ENCODE data around the gene CDO1.
"Not testable (repeated sequence)": the region's sequence is repeated elsewhere in the genome, so short reads cannot be mapped to it uniquely, and the experiment has no call there.

The CDO1 gene

DNA sequence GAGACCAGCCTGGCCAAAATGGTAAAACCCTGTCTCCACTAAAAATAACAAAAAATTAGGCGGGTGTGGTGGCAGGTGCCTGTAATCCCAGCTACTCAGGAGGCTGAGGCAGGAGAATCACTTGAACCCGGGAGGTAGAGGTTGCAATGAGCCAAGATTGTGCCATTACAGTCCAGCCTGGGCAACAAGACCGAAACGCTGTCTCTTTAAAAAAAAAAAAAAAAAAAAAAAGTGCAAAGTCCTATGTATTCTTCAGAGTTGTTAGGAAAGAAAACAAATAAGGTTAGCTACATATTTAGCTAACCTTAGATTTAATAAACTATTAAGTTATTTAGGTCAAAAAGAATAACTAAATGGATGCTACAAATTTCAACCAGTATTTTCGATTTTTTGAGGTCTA is 13.5 kb upstream of the CDO1 start:
- no peak for DNase-seq (ENCODE audit: low spot score)

- no peak for DNase-seq (ENCODE audit: low spot score)
Measured at GRCh38 chr5:115825948-115826347, 9.5 kb upstream of the CDO1 start.

DNA sequence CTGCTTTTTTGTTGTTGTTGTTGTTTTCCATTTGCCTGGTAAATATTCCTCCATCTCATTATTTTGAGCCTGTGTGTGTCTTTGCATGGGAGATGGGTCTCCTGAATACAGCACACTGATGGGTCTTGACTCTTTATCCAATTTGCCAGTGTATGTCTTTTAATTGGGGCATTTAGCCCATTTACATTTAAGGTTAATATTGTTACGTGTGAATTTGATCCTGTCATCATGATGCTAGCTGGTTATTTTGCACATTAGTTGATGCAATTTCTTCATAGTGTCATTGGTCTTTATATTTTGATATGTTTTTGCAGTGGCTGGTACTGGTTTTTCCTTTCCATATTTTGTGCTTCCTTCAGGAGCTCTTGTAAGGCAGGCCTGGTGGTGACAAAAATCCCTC is 8.5 kb upstream of the CDO1 start:
- not testable (repeated sequence) for DNase-seq (ENCODE audit: low spot score)

- DNase-seq (ENCODE audit: low spot score): no peak
Measured at GRCh38 chr5:115820846-115821245, 4.4 kb upstream of the CDO1 start.

DNA sequence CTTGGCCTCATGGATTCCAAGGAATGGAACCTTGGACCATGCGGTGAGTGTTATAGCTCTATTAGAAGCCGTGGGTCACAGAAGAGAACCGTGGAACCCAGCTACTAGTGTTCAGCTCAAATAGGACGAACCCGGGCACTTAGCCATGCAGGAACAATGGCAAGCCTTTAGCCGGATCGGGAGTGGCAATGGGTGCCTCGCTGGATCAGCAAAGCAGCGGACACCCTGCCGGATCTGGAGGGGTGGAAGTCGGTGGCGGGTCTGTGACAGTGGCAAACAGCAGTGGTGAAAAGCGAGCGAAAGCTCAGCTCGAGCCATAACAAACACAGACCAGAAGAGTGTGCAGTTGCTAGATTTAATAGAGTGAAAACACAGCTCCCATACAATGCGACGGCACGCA is 2.4 kb upstream of the CDO1 start:
- DNase-seq (ENCODE audit: low spot score): no peak

DNA sequence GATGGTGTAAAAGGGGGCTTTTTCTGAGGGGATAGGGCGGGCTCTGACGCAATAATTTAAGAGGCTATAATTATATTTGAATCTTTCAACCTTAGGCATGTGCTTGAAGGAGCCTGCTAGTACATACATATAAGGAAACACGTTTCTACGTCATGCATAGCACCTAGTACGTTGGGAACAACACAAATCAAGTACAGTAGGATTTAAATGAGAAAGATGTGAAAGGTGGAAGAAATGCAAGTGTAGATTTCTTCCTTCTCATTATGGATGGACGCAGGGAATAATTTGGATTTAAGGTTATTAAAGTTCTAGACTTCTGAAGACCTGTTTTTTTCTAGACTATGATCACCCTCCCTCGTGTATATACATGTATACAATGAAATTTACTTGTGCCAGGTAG is 927 bp upstream of the CDO1 start:
- no peak for DNase-seq (ENCODE audit: low spot score)

DNA sequence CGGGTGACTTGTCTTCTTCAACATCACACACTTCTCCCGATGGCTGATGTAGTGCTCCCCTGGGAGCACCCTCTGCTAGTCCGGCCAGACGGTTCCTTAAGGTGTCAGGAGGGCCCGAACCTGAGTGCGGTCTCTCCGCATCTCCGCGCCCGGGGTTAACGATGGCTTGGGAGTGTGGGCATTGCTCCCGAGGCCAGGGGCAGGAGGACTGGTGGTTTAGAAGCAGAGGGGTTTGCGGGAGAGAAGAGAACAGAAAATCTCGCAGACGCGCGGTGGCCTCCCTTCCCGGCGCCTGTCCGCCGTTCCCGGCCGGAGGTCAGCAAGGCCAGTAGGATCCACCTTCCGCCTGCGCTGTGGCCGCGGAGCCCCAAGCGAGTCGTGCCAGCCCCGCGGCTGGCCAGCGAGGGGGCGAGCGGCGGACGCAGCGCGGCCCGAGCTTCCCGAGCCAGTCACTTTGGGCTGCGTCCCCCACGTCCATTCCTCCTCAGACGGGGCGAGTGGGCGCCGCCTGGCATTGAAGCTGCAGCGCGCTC is 700 bp downstream of the CDO1 start:
- no peak for DNase-seq (ENCODE audit: low spot score)

DNA sequence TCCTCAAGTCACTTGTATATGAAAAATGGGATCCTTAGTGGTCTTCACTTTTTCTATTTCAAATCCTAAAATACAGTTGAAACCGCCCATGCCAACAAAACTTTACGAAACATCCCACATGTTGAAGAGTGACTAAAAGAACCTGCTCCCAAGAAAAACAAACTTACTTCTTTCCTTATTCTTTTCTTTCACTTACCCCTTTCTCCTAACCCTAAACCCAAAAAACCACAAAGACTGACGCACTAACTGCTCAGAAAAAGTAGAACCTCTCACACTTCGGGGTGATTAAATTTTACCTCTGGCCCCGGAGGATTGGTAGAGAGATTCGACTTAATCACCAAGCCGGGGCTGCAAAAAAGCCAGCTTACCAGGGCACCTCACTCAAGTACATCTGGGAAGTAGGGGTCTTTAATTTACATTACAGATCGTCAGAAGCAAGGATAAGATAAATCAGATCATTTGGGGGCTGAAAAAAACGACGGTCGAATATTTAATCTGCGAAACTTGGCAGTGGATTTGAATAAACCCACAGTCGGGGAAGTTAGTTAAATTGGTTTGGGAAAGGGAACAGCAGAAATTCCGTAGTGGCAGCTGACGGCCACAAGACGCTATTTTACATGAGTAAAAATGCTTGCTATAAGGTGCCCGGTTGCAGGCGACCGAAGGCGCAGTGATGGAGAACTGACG is 1.3 kb downstream of the CDO1 start:
- DNase-seq (ENCODE audit: low spot score): no peak

- no peak for DNase-seq (ENCODE audit: low spot score)
Measured at GRCh38 chr5:115813719-115814118, 2.7 kb downstream of the CDO1 start.

DNA sequence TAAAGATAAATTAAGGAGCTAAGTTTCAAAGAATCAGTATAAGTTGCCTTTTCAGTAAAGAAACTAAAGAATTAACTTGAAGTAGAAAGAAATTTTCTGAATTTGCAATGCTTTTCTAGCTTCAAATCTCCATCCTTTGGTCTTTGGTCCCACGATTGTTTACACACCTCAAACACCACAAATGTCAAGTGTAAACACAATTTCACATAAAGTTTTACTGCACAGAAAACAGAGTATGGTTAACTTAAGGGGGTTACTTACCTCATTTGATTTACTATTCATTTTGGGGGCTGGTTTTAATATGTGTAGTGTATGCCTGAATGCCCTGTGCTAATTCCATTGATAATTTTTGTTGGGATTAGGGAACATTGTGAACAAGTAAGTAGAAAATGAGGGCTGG is 4.1 kb downstream of the CDO1 start:
- DNase-seq (ENCODE audit: low spot score): no peak

- no peak for DNase-seq (ENCODE audit: low spot score)
Measured at GRCh38 chr5:115811406-115811805, 5.1 kb downstream of the CDO1 start.

GRCh38 chr5:115810761-115811160 is 5.7 kb downstream of the CDO1 start:
- DNase-seq (ENCODE audit: low spot score): no peak

DNA sequence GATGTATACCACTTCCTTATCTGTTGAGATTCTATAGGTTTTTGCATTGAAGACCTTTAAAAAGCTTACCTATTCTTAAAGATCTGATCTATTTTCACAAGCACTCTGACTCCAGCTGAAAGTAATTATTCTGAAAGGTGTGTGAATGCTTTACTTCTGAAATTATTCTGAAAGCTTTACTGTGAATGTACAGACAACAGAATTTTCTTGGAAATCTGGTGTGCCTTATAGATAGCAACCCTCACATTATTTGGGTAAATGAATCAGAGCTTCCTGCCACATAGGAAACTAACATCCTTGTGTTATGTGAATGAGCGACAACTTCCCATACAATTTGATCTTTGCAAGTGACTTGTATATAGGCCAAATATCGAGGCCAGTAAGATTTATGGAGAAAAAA is 6.5 kb downstream of the CDO1 start:
- DNase-seq (ENCODE audit: low spot score): no peak

DNA sequence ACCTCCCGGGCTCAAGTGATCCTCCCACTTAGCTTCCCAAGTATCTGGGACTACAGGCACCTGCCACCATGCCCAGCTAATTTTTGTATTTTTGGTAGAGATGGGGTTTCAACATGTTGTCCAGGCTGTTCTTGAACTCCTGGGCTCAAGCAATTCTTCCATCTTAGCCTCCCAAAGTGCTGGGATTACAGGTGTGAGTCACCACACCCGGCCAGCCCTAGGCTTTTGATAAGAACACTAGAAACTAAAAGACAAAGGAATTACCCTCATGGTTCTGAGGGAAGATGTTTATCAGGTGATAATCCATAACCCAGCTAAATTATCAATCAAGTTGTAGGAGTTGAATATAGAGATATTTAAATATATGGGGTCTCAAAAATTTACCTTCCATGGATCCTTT is 8.4 kb downstream of the CDO1 start:
- DNase-seq (ENCODE audit: low spot score): not testable (repeated sequence)

GRCh38 chr5:115807654-115808052 is 8.8 kb downstream of the CDO1 start:
- DNase-seq (ENCODE audit: low spot score): no peak

GRCh38 chr5:115806986-115807653 is 9.3 kb downstream of the CDO1 start:
- DNase-seq (ENCODE audit: low spot score): no peak

DNA sequence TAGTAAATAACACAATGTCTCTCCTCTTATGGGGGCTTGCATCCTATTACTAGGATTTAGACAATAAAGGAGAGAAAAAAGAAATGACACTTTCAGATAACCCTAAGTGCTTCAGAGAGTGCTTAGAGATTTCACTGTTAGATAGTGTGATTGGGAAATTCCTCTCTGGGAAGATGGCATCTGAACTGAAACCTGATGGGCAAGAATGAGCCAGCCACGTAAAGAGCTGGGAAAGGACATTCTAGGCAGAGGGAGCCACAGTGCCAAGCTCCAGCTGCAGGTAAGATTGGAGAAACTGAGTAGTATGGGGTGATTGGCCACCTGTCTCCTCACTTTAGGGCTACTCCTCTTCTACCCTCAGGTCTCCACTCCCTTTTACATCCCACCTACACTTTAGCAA is 14.5 kb downstream of the CDO1 start:
- DNase-seq (ENCODE audit: low spot score): no peak

DNA sequence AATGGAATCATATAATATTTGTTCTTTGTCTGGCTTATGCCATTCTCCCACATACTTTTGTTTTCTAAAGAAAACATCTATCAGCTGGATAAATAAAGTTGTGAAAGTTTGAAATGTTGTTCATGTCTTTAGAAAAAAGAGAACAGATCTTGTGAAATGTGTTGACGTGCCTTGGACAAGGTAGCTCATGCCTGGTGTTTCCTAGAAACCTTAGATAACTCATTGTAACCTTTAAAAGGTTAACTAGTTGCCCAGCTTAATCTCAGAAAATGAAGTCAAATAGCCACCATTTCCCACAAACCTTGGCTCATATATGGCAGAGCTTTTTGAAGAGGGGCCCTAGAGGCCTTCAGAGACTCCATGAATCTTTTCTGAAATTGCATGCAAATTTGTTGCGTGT is 15.3 kb downstream of the CDO1 start:
- no peak for DNase-seq (ENCODE audit: low spot score)

DNA sequence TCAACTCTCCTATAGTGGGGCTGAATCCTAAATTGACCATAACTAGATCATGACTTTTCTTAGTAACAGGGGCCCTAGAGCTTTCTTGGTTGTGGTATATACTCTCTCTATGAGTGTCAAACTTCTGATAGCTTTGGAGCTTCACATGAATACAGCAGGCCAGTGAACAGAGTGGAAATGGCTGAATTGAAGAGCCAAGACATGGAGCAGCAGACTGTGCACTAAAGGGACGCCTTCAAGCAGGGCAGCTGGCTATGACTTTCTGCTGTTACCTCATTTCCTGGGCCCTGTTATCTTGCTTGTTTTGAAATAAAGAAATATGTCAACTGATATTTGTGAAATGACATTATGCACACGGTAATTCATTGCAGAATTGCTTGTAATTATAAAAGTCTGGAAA is 16.4 kb downstream of the CDO1 start:
- no peak for DNase-seq (ENCODE audit: low spot score)

- DNase-seq (ENCODE audit: low spot score): no peak
Measured at GRCh38 chr5:115798252-115798651, 18.2 kb downstream of the CDO1 start.

DNA sequence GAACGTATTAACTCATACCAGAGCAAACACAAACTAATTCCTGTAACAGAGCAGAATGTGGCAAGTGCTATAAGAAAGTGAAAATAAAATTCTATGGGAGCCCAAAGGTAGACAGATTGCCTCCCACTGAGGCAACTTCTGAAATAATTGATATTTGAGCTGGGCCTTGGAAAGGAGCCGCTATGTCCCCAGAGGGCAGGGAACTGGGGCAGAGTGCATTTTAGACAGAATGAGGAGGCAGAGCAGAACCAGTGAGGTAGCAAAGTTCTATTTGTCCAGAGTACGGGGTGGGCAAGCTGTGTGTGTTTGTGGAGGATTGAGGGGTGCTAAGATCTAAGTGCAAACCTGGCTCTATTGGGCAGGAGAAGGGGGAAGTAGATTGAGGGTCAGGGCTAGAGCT is 19.8 kb downstream of the CDO1 start:
- no peak for DNase-seq (ENCODE audit: low spot score)

DNA sequence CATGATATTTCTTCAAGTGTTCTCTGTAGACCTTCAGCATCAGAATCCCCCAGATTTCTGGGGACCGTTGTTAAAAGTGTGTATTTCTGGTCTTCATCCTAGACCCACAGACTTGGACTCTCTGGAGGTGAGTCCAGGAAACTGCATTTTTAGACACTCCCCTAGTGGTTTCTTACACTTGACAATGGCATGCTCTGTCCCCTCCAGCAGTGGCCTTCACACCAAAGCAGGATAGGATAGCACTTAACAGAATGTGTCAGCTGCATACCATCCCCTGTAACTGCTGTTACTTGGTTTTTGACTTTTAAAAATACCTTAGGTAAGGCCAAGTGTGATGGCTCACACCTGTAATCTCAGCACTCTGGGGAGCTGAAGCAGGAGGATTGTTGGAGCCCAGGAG is 20.8 kb downstream of the CDO1 start:
- DNase-seq (ENCODE audit: low spot score): no peak

DNA sequence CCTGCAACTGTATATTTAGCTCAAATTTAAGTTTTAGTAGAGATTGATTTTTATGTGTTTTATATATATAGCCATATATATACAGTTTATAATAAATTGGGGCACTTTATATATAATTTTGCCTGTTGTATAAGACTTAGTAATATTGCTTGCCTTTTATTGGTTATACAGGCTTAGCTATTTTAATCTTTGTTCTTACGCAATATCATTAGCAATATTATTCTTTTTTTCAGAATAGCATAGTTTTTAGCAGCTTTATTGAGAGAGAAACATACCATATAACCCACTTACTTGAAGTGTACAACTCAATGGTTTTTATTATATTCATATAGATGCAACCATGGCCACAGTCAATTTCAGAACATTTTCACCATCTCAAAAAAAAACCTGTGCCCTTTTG is 28.0 kb downstream of the CDO1 start:
- DNase-seq (ENCODE audit: low spot score): no peak

DNA sequence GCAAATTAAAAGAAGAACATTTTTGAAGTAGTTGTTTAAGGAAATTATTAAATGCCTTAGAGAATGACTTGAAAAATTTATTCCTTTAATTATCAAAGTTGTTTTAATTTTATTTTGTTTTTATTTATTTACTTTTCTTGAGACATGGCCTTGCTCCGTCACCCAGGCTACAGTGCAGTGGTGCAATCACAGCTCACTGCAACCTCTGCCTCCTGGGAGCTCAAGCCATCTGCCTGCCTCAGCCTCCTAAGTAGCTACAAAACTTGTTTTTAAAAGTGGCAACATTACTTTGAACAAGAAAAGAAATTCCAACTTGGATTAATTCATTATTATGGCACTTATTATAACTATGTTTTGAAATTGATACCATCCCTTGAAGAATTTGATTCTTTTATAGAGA is 29.0 kb downstream of the CDO1 start:
- no peak for DNase-seq (ENCODE audit: low spot score)
